GM21825 (cell line): ENCODE measurements around the gene SMC6.

Experiments
- ATAC-seq: cut with Tn5 transposase; IDR thresholded peaks from one replicate; pipeline ENCODE4 v1.9.1; 2021; ENCODE audit warnings: mild to moderate bottlenecking, moderate library complexity; ENCODE audit not compliant: unreplicated experiment

The SMC6 gene

GRCh38 chr2:17753803-17754663 is at the start of gene SMC6, which contains the start of gene GEN1:
Gene SMC6 (minus strand): TSS chr2:17753810. CDS start chr2:17745946, 7,864 bp downstream.
Gene GEN1 (plus strand): TSS chr2:17754138. CDS start chr2:17759944, 5,806 bp downstream.
- ATAC-seq: peak; percentile 71

- no peak for ATAC-seq
These were observed 47.3 kb upstream of the SMC6 start for GRCh38 chr2:17800693-17801458.

- no peak for ATAC-seq
These were observed 46.6 kb upstream of the SMC6 start for GRCh38 chr2:17800219-17800618.

GRCh38 chr2:17799301-17800120 is 45.9 kb upstream of the SMC6 start:
- ATAC-seq: no peak

GRCh38 chr2:17798338-17798737 is 44.7 kb upstream of the SMC6 start:
- ATAC-seq: no peak

- no peak for ATAC-seq
These were observed 41.7 kb upstream of the SMC6 start for GRCh38 chr2:17795309-17795708.

GRCh38 chr2:17793803-17794354 is 40.3 kb upstream of the SMC6 start:
- ATAC-seq: no peak

GRCh38 chr2:17793296-17793695 is 39.7 kb upstream of the SMC6 start:
- no peak for ATAC-seq

GRCh38 chr2:17792515-17792914 is 38.9 kb upstream of the SMC6 start:
- ATAC-seq: no peak

- ATAC-seq: no peak
These were observed 38.2 kb upstream of the SMC6 start for GRCh38 chr2:17791817-17792130.

- no peak for ATAC-seq
These were observed 37.7 kb upstream of the SMC6 start for GRCh38 chr2:17791121-17791816.

- no peak for ATAC-seq
These were observed 36.9 kb upstream of the SMC6 start for GRCh38 chr2:17790536-17790935.

- no peak for ATAC-seq
These were observed 35.2 kb upstream of the SMC6 start for GRCh38 chr2:17788773-17789172.

- ATAC-seq: no peak
These were observed 33.1 kb upstream of the SMC6 start for GRCh38 chr2:17786727-17787126.

GRCh38 chr2:17781482-17781881 is 27.9 kb upstream of the SMC6 start:
- no peak for ATAC-seq

- no peak for ATAC-seq
These were observed 26.9 kb upstream of the SMC6 start for GRCh38 chr2:17780546-17780945.

GRCh38 chr2:17772532-17772931 is 18.9 kb upstream of the SMC6 start:
- ATAC-seq: no peak

GRCh38 chr2:17771956-17772355 is 18.3 kb upstream of the SMC6 start:
- ATAC-seq: no peak

- ATAC-seq: no peak
These were observed 15.3 kb upstream of the SMC6 start for GRCh38 chr2:17768894-17769293.

- no peak for ATAC-seq
These were observed 11.8 kb upstream of the SMC6 start for GRCh38 chr2:17765398-17765797.
